Camera-type eye (tissue), 1 donor: ENCODE data around the gene SMIM9. TPM values are rescaled to one million over a fixed set of nuclear protein-coding genes. Genes with fewer than 3 reads are reported as not detected.

Source experiments
- total RNA-seq: library from RNA; depleted of rRNA; stranded (reverse); fragments of >200 nt; gene quantifications from one replicate; pipeline ENCODE4 v1.2.3, GENCODE V29; 2014

The SMIM9 gene
- total RNA-seq, result not detected

DNA sequence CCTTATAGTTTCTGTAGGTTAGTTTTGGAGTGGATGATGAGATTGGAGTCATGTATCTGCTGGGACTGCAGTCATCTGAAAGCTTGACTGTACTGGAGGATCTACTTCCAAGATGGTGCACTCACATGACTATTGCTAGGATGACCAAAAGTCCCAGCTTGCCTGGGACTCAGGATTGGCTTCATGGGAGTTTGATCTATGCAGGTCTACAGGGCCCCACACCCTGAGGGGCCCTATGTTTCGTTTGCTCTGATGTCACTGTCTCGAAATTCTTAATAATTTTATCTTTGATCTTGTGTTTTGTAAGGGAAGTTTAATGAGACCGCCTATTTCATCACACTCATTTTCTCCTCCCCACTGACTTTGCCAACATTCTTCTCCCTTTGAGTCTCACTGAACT is at the start of gene SMIM9:
SMIM9 (minus strand) TSS at position 101 of the 400 bp plus-strand sequence. CDS start 3,806 bp downstream, outside the sequence.

DNA sequence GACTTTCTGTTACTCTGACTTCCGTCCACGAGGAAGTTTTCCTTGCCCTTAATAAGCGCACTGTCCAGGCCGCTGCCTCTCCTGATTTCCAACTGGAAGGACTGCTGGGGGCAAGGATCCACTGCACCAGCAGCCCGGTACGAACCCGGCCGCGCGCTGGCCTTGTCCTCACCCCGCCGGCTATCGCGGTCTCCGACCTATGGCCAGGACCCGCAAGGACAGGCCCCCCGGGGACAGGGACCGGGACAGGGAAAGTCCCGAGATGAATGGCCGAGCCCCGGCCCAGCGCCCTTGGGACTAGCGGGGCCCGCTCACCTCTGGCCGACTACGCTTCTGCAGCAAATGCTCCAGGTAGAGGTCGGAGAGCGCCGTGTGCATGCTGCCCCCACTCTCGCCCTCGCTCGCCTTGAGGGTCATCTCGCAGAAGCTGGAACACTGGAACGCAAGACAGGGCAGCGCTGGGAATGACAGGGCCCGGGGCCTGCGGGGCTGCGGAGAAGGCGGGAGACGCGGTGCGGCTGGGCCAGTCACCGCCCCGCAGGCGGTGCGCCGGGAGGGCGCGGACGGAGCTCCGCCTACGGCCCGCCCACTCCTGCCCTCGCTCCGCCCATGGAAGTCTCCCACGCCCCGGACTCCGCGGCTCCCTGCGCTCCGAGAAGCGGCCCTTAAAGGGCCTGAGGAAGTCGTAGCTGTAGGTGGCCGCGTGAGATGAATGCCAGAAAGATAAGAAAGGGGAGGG is 29.3 kb downstream of the SMIM9 start, which contains the start of gene MPP1:
MPP1 (minus strand) TSS at position 529 of the 739 bp plus-strand sequence; CDS start at position 417, 112 bp downstream.

Other genes starting within 250 kb of the SMIM9 start
- gene CTAG1A, start 249.5 kb downstream of the SMIM9 start, total RNA-seq, result not detected
- gene CTAG1B, start 215.4 kb downstream of the SMIM9 start, total RNA-seq, result not detected
- gene CTAG2, start 181.1 kb downstream of the SMIM9 start, total RNA-seq, result not detected
- gene GAB3, start 83.6 kb downstream of the SMIM9 start, total RNA-seq, result 4.3 TPM
- 41.2 TPM for gene DKC1, start 71.8 kb downstream of the SMIM9 start, total RNA-seq
- gene MPP1, start 29.2 kb downstream of the SMIM9 start, total RNA-seq, result 22.2 TPM
- gene F8A1, start 51.7 kb upstream of the SMIM9 start, total RNA-seq, result 3.1 TPM
- 5.9 TPM for gene F8, start 188.1 kb upstream of the SMIM9 start, total RNA-seq
- 41.6 TPM for gene FUNDC2, start 192.2 kb upstream of the SMIM9 start, total RNA-seq
- gene CMC4, start 236.5 kb upstream of the SMIM9 start, total RNA-seq, result 11.6 TPM
- 0.66 TPM for gene MTCP1, start 236.5 kb upstream of the SMIM9 start, total RNA-seq
- 18.5 TPM for gene BRCC3, start 236.8 kb upstream of the SMIM9 start, total RNA-seq